Activated naive CD8-positive, alpha-beta T cell treated with anti-CD3 and anti-CD28 coated beads, Interleukin-2, amount 50 U/mL, for 24 hours (primary cell): Measurements from ENCODE around the gene STARD7.
A peak's percentile ranks its signal among the peaks of the same experiment; 100 is the strongest.
"Not testable (repeated sequence)": the region's sequence is repeated elsewhere in the genome, so short reads cannot be mapped to it uniquely, and the experiment has no call there.

Experiments used
- ATAC-seq: fragments of 150-1000 bp; cut with Tn5 transposase; one replicate; pipeline ENCODE4 v1.10.0; 2021
- DNase-seq: peaks from one replicate; pipeline ENCODE4 v3.0.0; 2021
- H3K27ac Mint-ChIP-seq: one replicate; pipeline ENCODE4 v1.8.0; 2021; ENCODE audit warnings: mild to moderate bottlenecking, mixed read lengths
- H3K27me3 Mint-ChIP-seq: one replicate; pipeline ENCODE4 v1.8.0; 2021; ENCODE audit warnings: mixed read lengths
- H3K36me3 Mint-ChIP-seq: one replicate; pipeline ENCODE4 v1.8.0; 2021; ENCODE audit warnings: low read depth, mixed read lengths
- H3K4me1 Mint-ChIP-seq: one replicate; pipeline ENCODE4 v1.8.0; 2021; ENCODE audit warnings: mixed read lengths
- H3K4me3 Mint-ChIP-seq: one replicate; pipeline ENCODE4 v1.8.0; 2021; ENCODE audit warnings: mild to moderate bottlenecking, moderate library complexity, mixed read lengths
- H3K9me3 Mint-ChIP-seq: one replicate; pipeline ENCODE4 v1.8.0; 2021; ENCODE audit warnings: mixed read lengths

The STARD7 gene

GRCh38 chr2:96171831-96172230 lies 36.8 kb downstream of the STARD7 start:
- ATAC-seq (no peak), DNase-seq (no peak)
- no peaks in the 10 kb centered on the region for H3K27me3 Mint-ChIP-seq
- H3K9me3 Mint-ChIP-seq, result peaks cover 11% of the 10 kb centered on the region
- H3K36me3 Mint-ChIP-seq, result no peaks in the 10 kb centered on the region
- H3K27ac Mint-ChIP-seq, result no peak overlapping the region
- no peak overlapping the region for H3K4me3 Mint-ChIP-seq
- peaks cover 50% of the 10 kb centered on the region for H3K4me1 Mint-ChIP-seq

GRCh38 chr2:96170626-96171025 lies 38.0 kb downstream of the STARD7 start:
- peak overlapping the region; percentile 39 for H3K27ac Mint-ChIP-seq
- no peak overlapping the region for H3K4me3 Mint-ChIP-seq
- no peaks in the 10 kb centered on the region for H3K36me3 Mint-ChIP-seq
- no peaks in the 10 kb centered on the region for H3K27me3 Mint-ChIP-seq
- H3K4me1 Mint-ChIP-seq, result peaks cover 57% of the 10 kb centered on the region
- H3K9me3 Mint-ChIP-seq, result peaks cover 11% of the 10 kb centered on the region
- ATAC-seq (no peak), DNase-seq (no peak)

GRCh38 chr2:96169868-96170507 lies 38.6 kb downstream of the STARD7 start:
- DNase-seq (no peak), ATAC-seq (no peak)
- Mint-ChIP-seq H3K4me3 (no peak overlapping the region), H3K27me3 (no peaks in the 10 kb centered on the region), H3K36me3 (no peaks in the 10 kb centered on the region), H3K9me3 (peaks cover 11% of the 10 kb centered on the region), H3K4me1 (peaks cover 64% of the 10 kb centered on the region), H3K27ac (no peak overlapping the region)

GRCh38 chr2:96167407-96168013 lies 41.1 kb downstream of the STARD7 start:
- Mint-ChIP-seq H3K4me1 (peaks cover 71% of the 10 kb centered on the region), H3K36me3 (peaks cover 4% of the 10 kb centered on the region), H3K27ac (peak overlapping the region; percentile 16), H3K9me3 (peaks cover 11% of the 10 kb centered on the region), H3K4me3 (no peak overlapping the region), H3K27me3 (peaks cover 2% of the 10 kb centered on the region)
- ATAC-seq, result no peak
- no peak for DNase-seq

- H3K4me3 Mint-ChIP-seq, result peak overlapping the region; percentile 82
- ATAC-seq, result peak; percentile 85
- peaks cover 85% of the 10 kb centered on the region for H3K4me1 Mint-ChIP-seq
- H3K27ac Mint-ChIP-seq, result peak overlapping the region; percentile 99
- peaks cover 11% of the 10 kb centered on the region for H3K36me3 Mint-ChIP-seq
- peaks cover 2% of the 10 kb centered on the region for H3K27me3 Mint-ChIP-seq
- peak; percentile 76 for DNase-seq
- peaks cover 11% of the 10 kb centered on the region for H3K9me3 Mint-ChIP-seq
Observed at GRCh38 chr2:96164459-96165184, 44.0 kb downstream of the STARD7 start.

- DNase-seq (peak; percentile 91), ATAC-seq (peak; percentile 75)
- H3K4me3 Mint-ChIP-seq, result peak overlapping the region; percentile 82
- peaks cover 2% of the 10 kb centered on the region for H3K27me3 Mint-ChIP-seq
- H3K27ac Mint-ChIP-seq, result peak overlapping the region; percentile 99
- peaks cover 7% of the 10 kb centered on the region for H3K9me3 Mint-ChIP-seq
- H3K4me1 Mint-ChIP-seq, result peaks cover 86% of the 10 kb centered on the region
- peaks cover 11% of the 10 kb centered on the region for H3K36me3 Mint-ChIP-seq
Observed at GRCh38 chr2:96163768-96164429, 44.7 kb downstream of the STARD7 start.

GRCh38 chr2:96163415-96163767 lies 45.2 kb downstream of the STARD7 start:
- Mint-ChIP-seq H3K9me3 (peaks cover 7% of the 10 kb centered on the region), H3K27ac (peak overlapping the region; percentile 99), H3K4me3 (peak overlapping the region; percentile 82), H3K4me1 (peaks cover 88% of the 10 kb centered on the region), H3K36me3 (peaks cover 11% of the 10 kb centered on the region), H3K27me3 (peaks cover 2% of the 10 kb centered on the region)
- ATAC-seq, result peak; percentile 2
- DNase-seq, result no peak

- Mint-ChIP-seq H3K27me3 (peaks cover 2% of the 10 kb centered on the region), H3K4me1 (peaks cover 91% of the 10 kb centered on the region), H3K9me3 (peaks cover 7% of the 10 kb centered on the region), H3K4me3 (peak overlapping the region; percentile 39), H3K27ac (peak overlapping the region; percentile 99), H3K36me3 (peaks cover 11% of the 10 kb centered on the region)
- ATAC-seq (no peak), DNase-seq (no peak)
Observed at GRCh38 chr2:96161898-96162297, 46.7 kb downstream of the STARD7 start.

GRCh38 chr2:96160366-96160765 lies 48.3 kb downstream of the STARD7 start:
- H3K4me3 Mint-ChIP-seq, ATAC-seq, H3K27me3 Mint-ChIP-seq, H3K9me3 Mint-ChIP-seq, DNase-seq: not testable (repeated sequence)
- H3K4me1 Mint-ChIP-seq, result peaks cover 96% of the 10 kb centered on the region
- H3K27ac Mint-ChIP-seq, result peak overlapping the region; percentile 99
- H3K36me3 Mint-ChIP-seq, result peaks cover 11% of the 10 kb centered on the region

- Mint-ChIP-seq H3K4me1 (peaks cover 95% of the 10 kb centered on the region), H3K27me3 (peaks cover 2% of the 10 kb centered on the region), H3K4me3 (peak overlapping the region; percentile 64), H3K36me3 (peaks cover 11% of the 10 kb centered on the region), H3K27ac (peak overlapping the region; percentile 90), H3K9me3 (peaks cover 7% of the 10 kb centered on the region)
- DNase-seq (peak; percentile 70), ATAC-seq (no peak)
Observed at GRCh38 chr2:96159084-96159830, 49.4 kb downstream of the STARD7 start.

GRCh38 chr2:96158554-96158940 lies 50.1 kb downstream of the STARD7 start:
- no peak for ATAC-seq
- H3K9me3 Mint-ChIP-seq, result peaks cover 7% of the 10 kb centered on the region
- H3K4me3 Mint-ChIP-seq, result peak overlapping the region; percentile 64
- peak overlapping the region; percentile 90 for H3K27ac Mint-ChIP-seq
- H3K4me1 Mint-ChIP-seq, result peaks cover 90% of the 10 kb centered on the region
- no peaks in the 10 kb centered on the region for H3K27me3 Mint-ChIP-seq
- H3K36me3 Mint-ChIP-seq, result peaks cover 11% of the 10 kb centered on the region
- no peak for DNase-seq

GRCh38 chr2:96157649-96158553 lies 50.7 kb downstream of the STARD7 start:
- Mint-ChIP-seq H3K4me3 (peak overlapping the region; percentile 69), H3K27ac (peak overlapping the region; percentile 90), H3K9me3 (peaks cover 7% of the 10 kb centered on the region), H3K27me3 (no peaks in the 10 kb centered on the region), H3K36me3 (peaks cover 10% of the 10 kb centered on the region), H3K4me1 (peaks cover 90% of the 10 kb centered on the region)
- DNase-seq, result peak; percentile 96
- peak; percentile 79 for ATAC-seq

GRCh38 chr2:96156926-96157648 lies 51.5 kb downstream of the STARD7 start:
- peak; percentile 8 for ATAC-seq
- Mint-ChIP-seq H3K36me3 (peaks cover 7% of the 10 kb centered on the region), H3K4me3 (peak overlapping the region; percentile 69), H3K27me3 (no peaks in the 10 kb centered on the region), H3K4me1 (peaks cover 89% of the 10 kb centered on the region), H3K9me3 (peaks cover 7% of the 10 kb centered on the region), H3K27ac (peak overlapping the region; percentile 90)
- DNase-seq, result no peak
